Nephron progenitor cell (in vitro differentiated cells): ENCODE measurements around the gene BAZ2B.

Source experiments
- DNase-seq: peaks from one replicate; pipeline ENCODE4 v3.0.0; 2021
- H3K27ac Mint-ChIP-seq: 2 replicates; pipeline ENCODE4 v1.8.0; 2021; ENCODE audit warnings: mild to moderate bottlenecking, moderate library complexity, mixed read lengths
- H3K27me3 Mint-ChIP-seq: 2 replicates; pipeline ENCODE4 v1.8.0; 2021; ENCODE audit warnings: mild to moderate bottlenecking, low read depth, mixed read lengths; ENCODE audit not compliant: poor library complexity
- H3K36me3 Mint-ChIP-seq: 2 replicates; pipeline ENCODE4 v1.8.0; 2021; ENCODE audit warnings: low read depth, mixed read lengths
- H3K4me1 Mint-ChIP-seq: 2 replicates; pipeline ENCODE4 v1.8.0; 2021; ENCODE audit warnings: mixed read lengths
- H3K4me3 Mint-ChIP-seq: 2 replicates; pipeline ENCODE4 v1.8.0; 2021; ENCODE audit warnings: mild to moderate bottlenecking, moderate library complexity, mixed read lengths
- H3K9me3 Mint-ChIP-seq: 2 replicates; pipeline ENCODE4 v1.8.0; 2021; ENCODE audit warnings: mild to moderate bottlenecking, moderate library complexity, mixed read lengths
- TF ChIP-seq, protein P1 (sequence below): fragments of 200-600 bp; sonication (generic); IDR thresholded peaks from 2 replicates; pipeline ENCODE4 v1.5.0; 2021; ENCODE audit warnings: antibody characterized with exemption

Gene BAZ2B

DNA sequence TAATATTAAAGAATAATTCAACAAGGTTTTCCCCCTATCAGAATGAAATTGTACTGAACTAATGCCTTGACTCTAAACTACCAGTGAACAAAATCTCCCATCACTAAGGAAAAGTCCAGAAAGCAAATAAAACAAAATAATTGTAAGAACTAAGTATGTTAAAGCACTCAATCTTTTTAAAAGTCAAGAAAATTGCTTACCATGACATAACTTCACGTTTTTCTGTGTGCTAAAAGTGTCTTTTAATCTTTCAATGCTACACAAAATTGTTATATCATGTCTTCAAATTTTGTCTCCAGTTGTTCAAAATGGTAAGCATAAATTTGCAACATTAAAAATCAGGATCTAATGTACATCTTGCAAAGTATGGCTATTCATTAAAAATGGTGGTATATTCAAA, 156.1 kb downstream of the BAZ2B start:
- no peak for DNase-seq
- Mint-ChIP-seq H3K27ac (no peak overlapping the region), H3K4me3 (no peak overlapping the region), H3K27me3 (no peaks in the 10 kb centered on the region), H3K36me3 (peaks cover 16% of the 10 kb centered on the region), H3K9me3 (no peaks in the 10 kb centered on the region), H3K4me1 (no peaks in the 10 kb centered on the region)
- TF ChIP-seq, protein P1, sequence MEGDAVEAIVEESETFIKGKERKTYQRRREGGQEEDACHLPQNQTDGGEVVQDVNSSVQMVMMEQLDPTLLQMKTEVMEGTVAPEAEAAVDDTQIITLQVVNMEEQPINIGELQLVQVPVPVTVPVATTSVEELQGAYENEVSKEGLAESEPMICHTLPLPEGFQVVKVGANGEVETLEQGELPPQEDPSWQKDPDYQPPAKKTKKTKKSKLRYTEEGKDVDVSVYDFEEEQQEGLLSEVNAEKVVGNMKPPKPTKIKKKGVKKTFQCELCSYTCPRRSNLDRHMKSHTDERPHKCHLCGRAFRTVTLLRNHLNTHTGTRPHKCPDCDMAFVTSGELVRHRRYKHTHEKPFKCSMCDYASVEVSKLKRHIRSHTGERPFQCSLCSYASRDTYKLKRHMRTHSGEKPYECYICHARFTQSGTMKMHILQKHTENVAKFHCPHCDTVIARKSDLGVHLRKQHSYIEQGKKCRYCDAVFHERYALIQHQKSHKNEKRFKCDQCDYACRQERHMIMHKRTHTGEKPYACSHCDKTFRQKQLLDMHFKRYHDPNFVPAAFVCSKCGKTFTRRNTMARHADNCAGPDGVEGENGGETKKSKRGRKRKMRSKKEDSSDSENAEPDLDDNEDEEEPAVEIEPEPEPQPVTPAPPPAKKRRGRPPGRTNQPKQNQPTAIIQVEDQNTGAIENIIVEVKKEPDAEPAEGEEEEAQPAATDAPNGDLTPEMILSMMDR: no peak

DNA sequence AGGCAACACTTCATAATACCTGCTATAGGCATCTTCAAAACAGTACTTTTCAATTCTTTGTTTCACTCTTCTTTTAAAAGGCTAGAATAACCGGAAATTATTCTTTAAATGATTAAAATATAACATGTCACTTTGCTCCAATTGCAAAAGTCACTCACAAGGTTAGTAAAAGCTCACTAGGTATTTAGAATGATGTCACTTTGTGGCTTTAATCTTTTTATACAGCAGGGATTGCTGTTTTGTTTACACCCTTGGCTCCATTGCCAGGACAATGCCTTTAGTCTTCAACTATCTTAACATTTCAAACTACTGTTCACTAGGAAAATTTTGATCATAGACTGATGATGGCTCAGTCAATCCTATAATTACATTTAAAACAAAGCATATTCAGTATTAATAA, 157.1 kb downstream of the BAZ2B start:
- peaks cover 11% of the 10 kb centered on the region for H3K36me3 Mint-ChIP-seq
- no peak overlapping the region for H3K4me3 Mint-ChIP-seq
- no peaks in the 10 kb centered on the region for H3K4me1 Mint-ChIP-seq
- no peaks in the 10 kb centered on the region for H3K27me3 Mint-ChIP-seq
- no peak overlapping the region for H3K27ac Mint-ChIP-seq
- DNase-seq: no peak
- TF ChIP-seq, protein P1: no peak
- H3K9me3 Mint-ChIP-seq: no peaks in the 10 kb centered on the region

DNA sequence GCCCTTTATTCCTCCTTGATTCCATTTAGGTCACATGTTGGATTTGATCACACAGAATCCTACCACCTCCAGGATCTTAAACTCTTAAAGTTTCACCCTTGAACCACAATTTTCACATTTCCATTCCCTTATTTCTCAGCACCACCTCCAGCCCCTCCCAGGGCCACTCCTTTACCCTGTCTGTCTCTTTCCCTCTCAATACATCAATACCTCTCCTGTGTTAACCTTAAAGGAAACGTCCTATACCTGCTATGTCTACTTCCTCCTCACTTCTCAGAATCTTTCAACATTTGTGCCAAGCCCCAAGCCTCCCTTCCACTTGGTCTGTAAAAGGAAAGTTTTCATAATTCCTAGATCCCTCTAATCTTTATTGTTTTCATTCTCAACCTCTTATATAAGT, 158.8 kb downstream of the BAZ2B start:
- H3K27ac Mint-ChIP-seq: peak overlapping the region; percentile 50
- H3K4me3 Mint-ChIP-seq: no peak overlapping the region
- TF ChIP-seq, protein P1: no peak
- DNase-seq: no peak
- H3K36me3 Mint-ChIP-seq: peaks cover 5% of the 10 kb centered on the region
- H3K9me3 Mint-ChIP-seq: no peaks in the 10 kb centered on the region
- no peaks in the 10 kb centered on the region for H3K4me1 Mint-ChIP-seq
- no peaks in the 10 kb centered on the region for H3K27me3 Mint-ChIP-seq

- H3K27me3 Mint-ChIP-seq: no peaks in the 10 kb centered on the region
- H3K36me3 Mint-ChIP-seq: peaks cover 5% of the 10 kb centered on the region
- no peak for DNase-seq
- no peaks in the 10 kb centered on the region for H3K4me1 Mint-ChIP-seq
- TF ChIP-seq, protein P1: no peak
- no peaks in the 10 kb centered on the region for H3K9me3 Mint-ChIP-seq
- H3K4me3 Mint-ChIP-seq: no peak overlapping the region
- H3K27ac Mint-ChIP-seq: no peak overlapping the region
Measured at GRCh38 chr2:159456500-159457426, 159.6 kb downstream of the BAZ2B start.

GRCh38 chr2:159455330-159455918, 160.9 kb downstream of the BAZ2B start:
- H3K27ac Mint-ChIP-seq: no peak overlapping the region
- peaks cover under 1% of the 10 kb centered on the region for H3K4me1 Mint-ChIP-seq
- H3K4me3 Mint-ChIP-seq: no peak overlapping the region
- peaks cover 5% of the 10 kb centered on the region for H3K36me3 Mint-ChIP-seq
- TF ChIP-seq, protein P1: no peak
- no peaks in the 10 kb centered on the region for H3K27me3 Mint-ChIP-seq
- no peak for DNase-seq
- no peaks in the 10 kb centered on the region for H3K9me3 Mint-ChIP-seq
